Loucy (cell line): ENCODE results near the gene MPC1L.

Experiments used
- H2AFZ ChIP-seq: fragments of 200-600 bp; sonication (generic); 2 replicates; pipeline ENCODE4 v1.6.0; 2016; ENCODE audit warnings: antibody characterized with exemption, mild to moderate bottlenecking, low read length, moderate library complexity
- H3F3A ChIP-seq: fragments of 200-600 bp; 2 replicates; pipeline ENCODE4 v1.6.0; 2016; ENCODE audit warnings: antibody characterized with exemption, low read depth, mild to moderate bottlenecking
- H3K27me3 ChIP-seq: fragments of 200-600 bp; sonication (generic); 2 replicates; pipeline ENCODE4 v1.6.1; 2014; ENCODE audit warnings: low read length, mild to moderate bottlenecking; ENCODE audit not compliant: insufficient read depth, poor library complexity, severe bottlenecking
- H3K36me3 ChIP-seq: fragments of 200-600 bp; sonication (generic); 2 replicates; pipeline ENCODE4 v1.6.1; 2016; ENCODE audit warnings: low read length; ENCODE audit not compliant: insufficient read depth
- H3K4me1 ChIP-seq: fragments of 200-600 bp; sonication (generic); 2 replicates; pipeline ENCODE4 v1.5.1; 2014; ENCODE audit warnings: low read length, mild to moderate bottlenecking; ENCODE audit not compliant: insufficient read depth, poor library complexity, severe bottlenecking
- H3K4me2 ChIP-seq: fragments of 200-600 bp; sonication (generic); 2 replicates; pipeline ENCODE4 v1.6.0; 2014; ENCODE audit warnings: antibody characterized with exemption, low read length, low read depth, mild to moderate bottlenecking; ENCODE audit not compliant: poor library complexity, severe bottlenecking
- H3K4me3 ChIP-seq: fragments of 200-600 bp; sonication (generic); 2 replicates; pipeline ENCODE4 v1.5.1; 2014; ENCODE audit warnings: low read length, mild to moderate bottlenecking, mixed read lengths; ENCODE audit not compliant: poor library complexity, severe bottlenecking
- H3K79me2 ChIP-seq: fragments of 200-600 bp; sonication (generic); 2 replicates; pipeline ENCODE4 v1.6.1; 2014; ENCODE audit warnings: low read length; ENCODE audit not compliant: insufficient read depth
- H3K9ac ChIP-seq: fragments of 200-600 bp; sonication (generic); 2 replicates; pipeline ENCODE4 v1.6.0; 2014; ENCODE audit warnings: mild to moderate bottlenecking, low read depth, low read length, moderate library complexity; ENCODE audit not compliant: poor library complexity, severe bottlenecking
- H3K9me2 ChIP-seq: fragments of 200-600 bp; sonication (generic); replicated peaks from 2 replicates; pipeline ENCODE4 v1.6.1; 2016; ENCODE audit warnings: low read depth, low read length, mixed read lengths
- H3K9me3 ChIP-seq: fragments of 200-600 bp; sonication (generic); 2 replicates; pipeline ENCODE4 v1.6.1; 2014; ENCODE audit warnings: mild to moderate bottlenecking, antibody characterized with exemption, low read length, low read depth; ENCODE audit not compliant: insufficient read depth
- H4K20me1 ChIP-seq: fragments of 200-600 bp; sonication (generic); 2 replicates; pipeline ENCODE4 v1.6.0; 2014; ENCODE audit warnings: antibody characterized with exemption, low read length, mild to moderate bottlenecking; ENCODE audit not compliant: insufficient read depth, poor library complexity, severe bottlenecking
- CTCF ChIP-seq: fragments of 200-600 bp; sonication (generic); conservative IDR thresholded peaks from 2 replicates; pipeline ENCODE4 v1.5.1; 2014; ENCODE audit warnings: mild to moderate bottlenecking, antibody characterized with exemption, low read length
- EZH2phosphoT487 ChIP-seq: fragments of 200-600 bp; IDR thresholded peaks from 2 replicates; pipeline ENCODE4 v1.6.1; 2018; ENCODE audit warnings: antibody characterized with exemption, mild to moderate bottlenecking, moderate library complexity, borderline replicate concordance

MPC1L gene

GRCh38 chrX:40578039-40578695 lies 45.1 kb upstream of the MPC1L start:
- H4K20me1 ChIP-seq = peaks cover 9% of the 10 kb centered on the region
- H3F3A ChIP-seq = no peaks in the 10 kb centered on the region
- no peak overlapping the region for H3K4me3 ChIP-seq
- H3K4me1 ChIP-seq = peaks cover 6% of the 10 kb centered on the region
- no peaks in the 10 kb centered on the region for H3K9me2 ChIP-seq
- H3K27me3 ChIP-seq = no peaks in the 10 kb centered on the region
- no peak overlapping the region for H2AFZ ChIP-seq
- H3K79me2 ChIP-seq = peaks cover 22% of the 10 kb centered on the region
- H3K9ac ChIP-seq = no peak overlapping the region
- no peaks in the 10 kb centered on the region for H3K36me3 ChIP-seq
- TF ChIP-seq EZH2phosphoT487 (no peak), CTCF (no peak)
- no peaks in the 10 kb centered on the region for H3K9me3 ChIP-seq
- no peak overlapping the region for H3K4me2 ChIP-seq

- Histone ChIP-seq H3F3A (no peaks in the 10 kb centered on the region), H3K4me1 (peaks cover 6% of the 10 kb centered on the region), H3K9me3 (no peaks in the 10 kb centered on the region), H4K20me1 (peaks cover 9% of the 10 kb centered on the region), H2AFZ (no peak overlapping the region), H3K9me2 (no peaks in the 10 kb centered on the region), H3K4me3 (no peak overlapping the region), H3K4me2 (no peak overlapping the region), H3K79me2 (peaks cover 27% of the 10 kb centered on the region), H3K27me3 (no peaks in the 10 kb centered on the region), H3K36me3 (no peaks in the 10 kb centered on the region), H3K9ac (no peak overlapping the region)
- no peak for TF ChIP-seq CTCF
- no peak for TF ChIP-seq EZH2phosphoT487
These were observed 44.1 kb upstream of the MPC1L start for GRCh38 chrX:40579141-40579540.

GRCh38 chrX:40579900-40580536 lies 43.2 kb upstream of the MPC1L start:
- Histone ChIP-seq H2AFZ (peak overlapping the region; percentile 73), H3K4me2 (peak overlapping the region; percentile 81), H4K20me1 (peaks cover 9% of the 10 kb centered on the region), H3K27me3 (no peaks in the 10 kb centered on the region), H3K4me3 (peak overlapping the region; percentile 82), H3K36me3 (no peaks in the 10 kb centered on the region), H3K9me2 (no peaks in the 10 kb centered on the region), H3K9ac (peak overlapping the region; percentile 62), H3K79me2 (peaks cover 27% of the 10 kb centered on the region), H3K9me3 (no peaks in the 10 kb centered on the region), H3K4me1 (peaks cover 6% of the 10 kb centered on the region), H3F3A (no peaks in the 10 kb centered on the region)
- TF ChIP-seq EZH2phosphoT487 (no peak), CTCF (no peak)
